PC-9 (cell line): ENCODE data around the gene RUNX2. TPM values are rescaled to one million over a fixed set of nuclear protein-coding genes. Genes with fewer than 3 reads are reported as not detected.

Source experiments
- BruUV-seq: library from RNA; stranded (reverse); fragments of 400-500 nt; replicated peaks from 2 replicates; lab custom pipeline; 2021; lab: Mats Ljungman, UMichigan
- CTCF ChIA-PET: fragments of 300-600 bp; sonication (Branson Sonifier 250); formaldehyde crosslinking; loops from one replicate; lab custom pipeline; 2022; ENCODE audit warnings: antibody characterized with exemption; lab: Charles Lee
- POLR2A ChIA-PET: fragments of 300-600 bp; sonication (Branson Sonifier 250); formaldehyde crosslinking; loops from one replicate; lab custom pipeline; 2022; ENCODE audit warnings: antibody characterized with exemption; ENCODE audit not compliant: unreplicated experiment; lab: Charles Lee
- DNase-seq, 2 experiments: peaks; one replicate each; pipeline versions ENCODE4 v3.0.0 to v3.0.0-alpha.2; 2015 to 2022; ENCODE audit warnings: mixed read lengths in 1 of 2
- H2AFZ ChIP-seq: fragments of 200-600 bp; sonication (generic); 2 replicates; pipeline ENCODE4 v1.8.1; 2017; ENCODE audit warnings: antibody characterized with exemption
- H3F3A ChIP-seq: fragments of 200-600 bp; sonication (generic); 2 replicates; pipeline ENCODE4 v1.8.1; 2017; ENCODE audit warnings: antibody characterized with exemption, mild to moderate bottlenecking, low read depth; ENCODE audit not compliant: insufficient read depth
- H3K27ac ChIP-seq: fragments of 200-600 bp; sonication (generic); 2 replicates; pipeline ENCODE4 v1.6.1; 2016; ENCODE audit warnings: mixed run types
- H3K27me3 ChIP-seq: fragments of 200-600 bp; sonication (generic); 2 replicates; pipeline ENCODE4 v1.6.1; 2016; ENCODE audit warnings: low read depth, mixed run types; ENCODE audit not compliant: insufficient read depth
- H3K36me3 ChIP-seq: fragments of 200-600 bp; sonication (generic); 2 replicates; pipeline ENCODE4 v1.6.1; 2016; ENCODE audit warnings: low read depth, mixed run types
- H3K4me1 ChIP-seq: fragments of 200-600 bp; sonication (generic); replicated peaks from 2 replicates; pipeline ENCODE4 v1.6.1; 2016; ENCODE audit warnings: mixed run types; ENCODE audit not compliant: insufficient read depth
- H3K4me2 ChIP-seq: fragments of 200-600 bp; sonication (generic); 2 replicates; pipeline ENCODE4 v1.6.1; 2017; ENCODE audit warnings: mixed run types
- H3K4me3 ChIP-seq: fragments of 200-600 bp; sonication (generic); 2 replicates; pipeline ENCODE4 v1.6.1; 2016; ENCODE audit warnings: mixed run types
- H3K79me2 ChIP-seq: fragments of 200-600 bp; sonication (generic); 2 replicates; pipeline ENCODE4 v1.6.1; 2017; ENCODE audit warnings: low read depth, mixed run types
- H3K9me2 ChIP-seq: fragments of 200-600 bp; sonication (generic); 2 replicates; pipeline ENCODE4 v1.8.1; 2017; ENCODE audit warnings: mild to moderate bottlenecking; ENCODE audit not compliant: insufficient read depth
- H3K9me3 ChIP-seq: fragments of 200-600 bp; sonication (generic); 2 replicates; pipeline ENCODE4 v1.8.1; 2016; ENCODE audit warnings: low read depth; ENCODE audit not compliant: insufficient read depth
- H4K20me1 ChIP-seq: fragments of 200-600 bp; sonication (generic); 2 replicates; pipeline ENCODE4 v1.8.1; 2017; ENCODE audit not compliant: insufficient read depth
- EZH2 ChIP-seq: fragments of 200-600 bp; sonication (generic); IDR thresholded peaks from 2 replicates; pipeline ENCODE4 v1.8.0; 2017; ENCODE audit warnings: antibody characterized with exemption, low read depth
- intact Hi-C: fragments of 100-400 bp; cut with micrococcal nuclease; formaldehyde crosslinking; loops from one replicate; pipeline ENCODE4 v1.10.0; 2022; ENCODE audit not compliant: unreplicated experiment
- total RNA-seq: library from RNA; stranded (reverse); gene quantifications from 2 replicates; pipeline ENCODE4 v1.2.3, GENCODE V29; 2021
- TF ChIP-seq, protein P1 (sequence below): fragments of 200-600 bp; sonication (generic); conservative IDR thresholded peaks from 2 replicates; pipeline ENCODE4 v1.6.1; 2017; ENCODE audit warnings: mixed run types, antibody characterized with exemption, mild to moderate bottlenecking, moderate library complexity

Gene RUNX2
- total RNA-seq, 1 experiment from 2014 or later: 12.5 TPM

DNA sequence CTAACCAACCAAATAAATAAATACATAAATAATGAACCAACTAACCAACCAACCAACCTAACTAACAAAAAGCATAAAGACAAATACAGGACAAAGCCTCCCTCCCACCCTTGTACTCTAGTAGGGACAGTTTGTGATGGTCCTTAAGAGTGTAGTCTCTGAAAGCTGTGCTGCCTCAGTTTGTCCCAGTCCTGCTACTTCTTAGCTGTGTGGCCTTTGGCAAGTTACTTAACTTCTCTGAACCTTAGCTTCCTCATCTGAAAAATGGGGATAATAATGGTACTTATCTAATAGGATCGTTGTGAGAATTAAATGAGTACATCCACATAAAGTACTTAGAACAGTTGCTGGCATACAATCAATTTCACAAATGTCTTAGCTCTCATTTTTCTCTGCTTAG lies 282.2 kb downstream of the RUNX2 start:
- intact Hi-C loops: no loop called here
- Histone ChIP-seq H3K36me3 (no peaks in the 10 kb centered on the region), H3K4me3 (no peak overlapping the region), H4K20me1 (no peaks in the 10 kb centered on the region), H3K9me3 (0 out of 2 replicates have a peak, but pooled peaks cover 4% of the 10 kb centered on the region), H3K79me2 (no peaks in the 10 kb centered on the region), H3K4me2 (peak overlapping the region; percentile 15; the same call in 1 of the 2 replicates), H3F3A (peaks cover 37% of the 10 kb centered on the region), H3K27me3 (no peaks in the 10 kb centered on the region), H3K4me1 (peaks cover 73% of the 10 kb centered on the region), H2AFZ (no peak overlapping the region), H3K9me2 (no peaks in the 10 kb centered on the region), H3K27ac (peak overlapping the region; percentile 37; the same call in 1 of the 2 replicates)
- DNase-seq: no peak
- ChIA-PET POLR2A (interaction anchor here (0.6 to 1.0 kb wide), 2 partner anchors 26 to 156 kb away, joined by 4 to 7 read pairs; no protein-coding TSS in a partner anchor), CTCF (interaction anchor here (0.6 to 0.8 kb wide), 2 partner anchors 35 to 69 kb away, joined by 3 read pairs; no protein-coding TSS in a partner anchor)
- TF ChIP-seq EZH2: no peak
- TF ChIP-seq, protein P1, sequence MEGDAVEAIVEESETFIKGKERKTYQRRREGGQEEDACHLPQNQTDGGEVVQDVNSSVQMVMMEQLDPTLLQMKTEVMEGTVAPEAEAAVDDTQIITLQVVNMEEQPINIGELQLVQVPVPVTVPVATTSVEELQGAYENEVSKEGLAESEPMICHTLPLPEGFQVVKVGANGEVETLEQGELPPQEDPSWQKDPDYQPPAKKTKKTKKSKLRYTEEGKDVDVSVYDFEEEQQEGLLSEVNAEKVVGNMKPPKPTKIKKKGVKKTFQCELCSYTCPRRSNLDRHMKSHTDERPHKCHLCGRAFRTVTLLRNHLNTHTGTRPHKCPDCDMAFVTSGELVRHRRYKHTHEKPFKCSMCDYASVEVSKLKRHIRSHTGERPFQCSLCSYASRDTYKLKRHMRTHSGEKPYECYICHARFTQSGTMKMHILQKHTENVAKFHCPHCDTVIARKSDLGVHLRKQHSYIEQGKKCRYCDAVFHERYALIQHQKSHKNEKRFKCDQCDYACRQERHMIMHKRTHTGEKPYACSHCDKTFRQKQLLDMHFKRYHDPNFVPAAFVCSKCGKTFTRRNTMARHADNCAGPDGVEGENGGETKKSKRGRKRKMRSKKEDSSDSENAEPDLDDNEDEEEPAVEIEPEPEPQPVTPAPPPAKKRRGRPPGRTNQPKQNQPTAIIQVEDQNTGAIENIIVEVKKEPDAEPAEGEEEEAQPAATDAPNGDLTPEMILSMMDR: no peak
- BruUV-seq: no TSS peak

DNA sequence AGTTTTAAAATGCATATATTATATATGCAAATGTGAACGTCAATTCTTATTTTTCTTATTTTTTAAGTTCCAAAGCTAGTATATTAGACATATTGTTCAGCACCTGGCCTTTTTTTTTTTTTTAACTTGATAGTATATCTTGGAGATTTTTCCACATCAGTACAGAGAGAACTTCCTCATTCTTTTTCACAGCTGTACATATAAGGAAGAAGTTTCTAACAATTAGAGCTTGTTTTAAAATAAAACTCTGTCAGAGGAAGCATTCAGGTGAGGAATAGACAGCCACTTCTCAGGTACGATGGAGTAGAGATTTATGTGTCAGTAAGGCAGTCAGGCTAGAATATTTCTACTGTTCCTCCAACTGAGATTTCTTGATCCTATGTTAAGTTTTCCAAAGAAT lies 282.7 kb downstream of the RUNX2 start:
- peaks cover 42% of the 10 kb centered on the region for H3F3A ChIP-seq
- peak in 1 of 2 experiments; percentile 84 for DNase-seq
- TF ChIP-seq, protein P1: no peak
- TF ChIP-seq EZH2: no peak
- H2AFZ ChIP-seq: no peak overlapping the region
- POLR2A ChIA-PET: interaction anchor here (0.6 to 1.0 kb wide), 2 partner anchors 25 to 157 kb away, joined by 4 to 7 read pairs; no protein-coding TSS in a partner anchor
- H4K20me1 ChIP-seq: no peaks in the 10 kb centered on the region
- CTCF ChIA-PET: interaction anchor here (0.6 to 0.8 kb wide), 3 partner anchors 29 to 69 kb away, joined by 3 to 4 read pairs (median 3); no protein-coding TSS in a partner anchor
- intact Hi-C loops: no loop called here
- no peaks in the 10 kb centered on the region for H3K27me3 ChIP-seq
- no TSS peak for BruUV-seq
- H3K9me3 ChIP-seq: 0 out of 2 replicates have a peak, but pooled peaks cover 4% of the 10 kb centered on the region
- H3K9me2 ChIP-seq: no peaks in the 10 kb centered on the region
- peak overlapping the region; percentile 15 for H3K4me2 ChIP-seq
- H3K36me3 ChIP-seq: no peaks in the 10 kb centered on the region
- peak overlapping the region; percentile 37 for H3K27ac ChIP-seq
- no peak overlapping the region for H3K4me3 ChIP-seq
- no peaks in the 10 kb centered on the region for H3K79me2 ChIP-seq
- peaks cover 73% of the 10 kb centered on the region for H3K4me1 ChIP-seq

DNA sequence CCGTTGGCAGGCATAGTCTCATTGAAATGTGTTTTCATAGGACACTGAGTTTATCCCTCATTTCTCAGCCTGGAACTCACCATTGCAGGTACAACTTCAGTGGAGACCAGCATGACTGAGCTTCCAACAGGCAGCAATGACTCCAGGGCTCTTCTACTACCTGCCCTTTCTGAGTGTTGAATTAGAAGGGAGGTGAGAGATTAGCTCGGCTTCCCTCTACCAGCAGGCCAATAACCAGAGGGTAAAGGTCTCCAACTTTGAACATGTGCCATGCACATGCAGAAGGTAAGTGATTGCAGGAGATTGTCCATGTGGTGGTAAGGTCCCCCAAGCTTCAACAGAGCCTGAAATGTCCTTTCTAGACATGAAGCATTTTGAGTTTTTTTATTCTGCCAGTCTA lies 283.4 kb downstream of the RUNX2 start:
- Histone ChIP-seq H2AFZ (no peak overlapping the region), H3K4me2 (peak overlapping the region; percentile 15; the same call in 1 of the 2 replicates), H3K27ac (peak overlapping the region; percentile 37), H3K9me2 (no peaks in the 10 kb centered on the region), H3K27me3 (no peaks in the 10 kb centered on the region), H4K20me1 (no peaks in the 10 kb centered on the region), H3K9me3 (0 out of 2 replicates have a peak, but pooled peaks cover 4% of the 10 kb centered on the region), H3K36me3 (no peaks in the 10 kb centered on the region), H3K4me3 (no peak overlapping the region), H3F3A (peaks cover 38% of the 10 kb centered on the region), H3K79me2 (no peaks in the 10 kb centered on the region), H3K4me1 (peaks cover 66% of the 10 kb centered on the region)
- POLR2A ChIA-PET: no interaction called here
- no TSS peak for BruUV-seq
- no peak for TF ChIP-seq EZH2
- TF ChIP-seq, protein P1: no peak
- CTCF ChIA-PET: no interaction called here
- intact Hi-C loops: no loop called here
- no peak for DNase-seq
